Measurements from ENCODE around the gene RD3L. TPM values are rescaled to one million over a fixed set of nuclear protein-coding genes. Genes with fewer than 3 reads are reported as not detected.
A peak's percentile ranks its signal among the peaks of the same experiment; 100 is the strongest.
"Not testable (repeated sequence)": the region's sequence is repeated elsewhere in the genome, so short reads cannot be mapped to it uniquely, and the experiment has no call there.

The RD3L gene
- polyA plus RNA-seq, 3 donors from 2014 or later: not detected

- Mint-ChIP-seq H3K27me3 (ENCODE audit: low read depth in 3 of 3) (peaks cover 7 to 17% (median 12%) of the 10 kb centered on the region in 3 donors), H3K4me1 (no peaks in the 10 kb centered on the region), H3K4me3 (no peak overlapping the region), H3K27ac (no peak overlapping the region), H3K9me3 (no peaks in the 10 kb centered on the region), H3K36me3 (no peaks in the 10 kb centered on the region)
- DNase-seq: no peak
These were observed 4.6 kb upstream of the RD3L start for GRCh38 chr14:103946975-103947374.

GRCh38 chr14:103943673-103944072 is 1.3 kb upstream of the RD3L start:
- no peak for DNase-seq
- H3K36me3 Mint-ChIP-seq: no peaks in the 10 kb centered on the region
- no peaks in the 10 kb centered on the region for H3K9me3 Mint-ChIP-seq
- H3K4me3 Mint-ChIP-seq: no peak overlapping the region
- H3K27me3 Mint-ChIP-seq (ENCODE audit: low read depth in 3 of 3): peaks cover 9 to 21% (median 9%) of the 10 kb centered on the region in 3 donors
- no peaks in the 10 kb centered on the region for H3K4me1 Mint-ChIP-seq
- H3K27ac Mint-ChIP-seq: no peak overlapping the region

GRCh38 chr14:103941462-103941861 is 867 bp downstream of the RD3L start:
- no peak for DNase-seq
- H3K4me3 Mint-ChIP-seq: no peak overlapping the region
- no peaks in the 10 kb centered on the region for H3K36me3 Mint-ChIP-seq
- H3K27ac Mint-ChIP-seq: no peak overlapping the region
- peaks cover 4 to 13% (median 9%) of the 10 kb centered on the region in 3 donors for H3K27me3 Mint-ChIP-seq (ENCODE audit: low read depth in 3 of 3)
- no peaks in the 10 kb centered on the region for H3K9me3 Mint-ChIP-seq
- H3K4me1 Mint-ChIP-seq: no peaks in the 10 kb centered on the region

- no peaks in the 10 kb centered on the region for H3K36me3 Mint-ChIP-seq
- H3K9me3 Mint-ChIP-seq: no peaks in the 10 kb centered on the region
- H3K4me1 Mint-ChIP-seq: no peaks in the 10 kb centered on the region
- no peak for DNase-seq
- peaks cover 0 to 10% (median 6%) of the 10 kb centered on the region in 3 donors for H3K27me3 Mint-ChIP-seq (ENCODE audit: low read depth in 3 of 3)
- peak overlapping the region in 1 of 6 donors; percentile 55 for H3K27ac Mint-ChIP-seq
- no peak overlapping the region for H3K4me3 Mint-ChIP-seq
These were observed 7.2 kb downstream of the RD3L start for GRCh38 chr14:103935102-103935501.

- peaks cover 0 to 4% (median 4%) of the 10 kb centered on the region in 3 donors for H3K27me3 Mint-ChIP-seq (ENCODE audit: low read depth in 3 of 3)
- no peak overlapping the region for H3K27ac Mint-ChIP-seq
- no peaks in the 10 kb centered on the region for H3K9me3 Mint-ChIP-seq
- no peaks in the 10 kb centered on the region for H3K36me3 Mint-ChIP-seq
- no peak overlapping the region for H3K4me3 Mint-ChIP-seq
- no peaks in the 10 kb centered on the region for H3K4me1 Mint-ChIP-seq
- DNase-seq: no peak
These were observed 9.4 kb downstream of the RD3L start for GRCh38 chr14:103932791-103933490.

- Mint-ChIP-seq H3K4me1 (no peaks in the 10 kb centered on the region), H3K4me3 (no peak overlapping the region), H3K27ac (no peak overlapping the region), H3K27me3 (ENCODE audit: low read depth in 3 of 3) (peaks cover 0 to 8% (median 4%) of the 10 kb centered on the region in 3 donors), H3K36me3 (no peaks in the 10 kb centered on the region), H3K9me3 (no peaks in the 10 kb centered on the region)
- no peak for DNase-seq
These were observed 10.9 kb downstream of the RD3L start for GRCh38 chr14:103931422-103931821.

- no peak overlapping the region for H3K27ac Mint-ChIP-seq
- H3K4me1 Mint-ChIP-seq: no peaks in the 10 kb centered on the region
- no peak overlapping the region for H3K4me3 Mint-ChIP-seq
- no peaks in the 10 kb centered on the region for H3K36me3 Mint-ChIP-seq
- no peak for DNase-seq
- H3K27me3 Mint-ChIP-seq (ENCODE audit: low read depth in 3 of 3): peaks cover 0 to 8% (median 6%) of the 10 kb centered on the region in 3 donors
- no peaks in the 10 kb centered on the region for H3K9me3 Mint-ChIP-seq
These were observed 12.2 kb downstream of the RD3L start for GRCh38 chr14:103930051-103930604.

- peaks cover 2 to 10% (median 4%) of the 10 kb centered on the region in 3 donors for H3K27me3 Mint-ChIP-seq (ENCODE audit: low read depth in 3 of 3)
- no peaks in the 10 kb centered on the region for H3K9me3 Mint-ChIP-seq
- H3K4me3 Mint-ChIP-seq: peak within 1 kb of the TSS in 1 of 5 donors; percentile 3
- no peaks in the 10 kb centered on the region for H3K36me3 Mint-ChIP-seq
- peak in 2 of 3 donors; percentile 18 to 43 for DNase-seq
- peak within 1 kb of the TSS in 1 of 6 donors; percentile 78 for H3K27ac Mint-ChIP-seq
- H3K4me1 Mint-ChIP-seq: no peaks in the 10 kb centered on the region
These were observed 14.1 kb downstream of the RD3L start, which contains the start of gene TDRD9 for GRCh38 chr14:103928011-103928890. Gene TDRD9 (plus strand): TSS chr14:103928456. CDS start chr14:103928510, 54 bp downstream.

- H3K36me3 Mint-ChIP-seq: no peaks in the 10 kb centered on the region
- peaks cover 2 to 10% (median 6%) of the 10 kb centered on the region in 3 donors for H3K27me3 Mint-ChIP-seq (ENCODE audit: low read depth in 3 of 3)
- H3K9me3 Mint-ChIP-seq: no peaks in the 10 kb centered on the region
- no peak overlapping the region for H3K4me3 Mint-ChIP-seq
- H3K4me1 Mint-ChIP-seq: no peaks in the 10 kb centered on the region
- no peak for DNase-seq
- H3K27ac Mint-ChIP-seq: peak overlapping the region in 1 of 6 donors; percentile 78
These were observed 14.8 kb downstream of the RD3L start for GRCh38 chr14:103927566-103927965.

GRCh38 chr14:103925316-103925715 is 17.0 kb downstream of the RD3L start:
- no peaks in the 10 kb centered on the region for H3K36me3 Mint-ChIP-seq

GRCh38 chr14:103923863-103924262 is 18.5 kb downstream of the RD3L start:
- Mint-ChIP-seq H3K9me3 (no peaks in the 10 kb centered on the region), H3K27ac (no peak overlapping the region), H3K4me3 (no peak overlapping the region), H3K27me3 (ENCODE audit: low read depth in 3 of 3) (peaks cover 2 to 10% (median 6%) of the 10 kb centered on the region in 3 donors), H3K4me1 (peaks cover 14 to 16% of the 10 kb centered on the region in 2 donors), H3K36me3 (no peaks in the 10 kb centered on the region)
- DNase-seq: no peak

More at GRCh38 chr14:103925316-103925715, 17.0 kb downstream of the RD3L start:
- H3K27ac Mint-ChIP-seq: no peak overlapping the region
- H3K27me3 Mint-ChIP-seq (ENCODE audit: low read depth in 3 of 3): peaks cover 2 to 10% (median 6%) of the 10 kb centered on the region in 3 donors
- no peak overlapping the region for H3K4me3 Mint-ChIP-seq
- H3K4me1 Mint-ChIP-seq: peaks cover 7 to 10% of the 10 kb centered on the region in 2 donors
- H3K9me3 Mint-ChIP-seq: no peaks in the 10 kb centered on the region
- DNase-seq: no peak

GRCh38 chr14:103921855-103922200 is 20.5 kb downstream of the RD3L start:
- Mint-ChIP-seq H3K4me3 (peak overlapping the region in 4 of 5 donors; percentile 85 to 91 (median 90)), H3K4me1 (peaks cover 22% of the 10 kb centered on the region in 2 donors), H3K27me3 (ENCODE audit: low read depth in 3 of 3) (peaks cover 2 to 10% (median 2%) of the 10 kb centered on the region in 3 donors), H3K27ac (peak overlapping the region in 1 of 6 donors; percentile 50)
- H3K36me3 Mint-ChIP-seq, DNase-seq, H3K9me3 Mint-ChIP-seq: not testable (repeated sequence)

- Mint-ChIP-seq H3K4me3 (peak overlapping the region; percentile 85 to 93 (median 91)), H3K4me1 (peaks cover 22 to 24% of the 10 kb centered on the region in 2 donors), H3K27me3 (ENCODE audit: low read depth in 3 of 3) (peaks cover 2 to 10% (median 2%) of the 10 kb centered on the region in 3 donors), H3K36me3 (no peaks in the 10 kb centered on the region), H3K9me3 (no peaks in the 10 kb centered on the region), H3K27ac (peak overlapping the region; percentile 84 to 94 (median 91))
- DNase-seq: peak; percentile 95
These were observed 21.1 kb downstream of the RD3L start for GRCh38 chr14:103920981-103921854.
